Stromal cell of bone marrow (primary cell): Measurements from ENCODE around the gene TECRL.

ENCODE experiments used
- DNase-seq: peaks from one replicate; pipeline ENCODE4 v3.0.0-alpha.2; 2012; ENCODE audit warnings: low read depth

The TECRL gene, protein sequence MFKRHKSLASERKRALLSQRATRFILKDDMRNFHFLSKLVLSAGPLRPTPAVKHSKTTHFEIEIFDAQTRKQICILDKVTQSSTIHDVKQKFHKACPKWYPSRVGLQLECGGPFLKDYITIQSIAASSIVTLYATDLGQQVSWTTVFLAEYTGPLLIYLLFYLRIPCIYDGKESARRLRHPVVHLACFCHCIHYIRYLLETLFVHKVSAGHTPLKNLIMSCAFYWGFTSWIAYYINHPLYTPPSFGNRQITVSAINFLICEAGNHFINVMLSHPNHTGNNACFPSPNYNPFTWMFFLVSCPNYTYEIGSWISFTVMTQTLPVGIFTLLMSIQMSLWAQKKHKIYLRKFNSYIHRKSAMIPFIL

DNA sequence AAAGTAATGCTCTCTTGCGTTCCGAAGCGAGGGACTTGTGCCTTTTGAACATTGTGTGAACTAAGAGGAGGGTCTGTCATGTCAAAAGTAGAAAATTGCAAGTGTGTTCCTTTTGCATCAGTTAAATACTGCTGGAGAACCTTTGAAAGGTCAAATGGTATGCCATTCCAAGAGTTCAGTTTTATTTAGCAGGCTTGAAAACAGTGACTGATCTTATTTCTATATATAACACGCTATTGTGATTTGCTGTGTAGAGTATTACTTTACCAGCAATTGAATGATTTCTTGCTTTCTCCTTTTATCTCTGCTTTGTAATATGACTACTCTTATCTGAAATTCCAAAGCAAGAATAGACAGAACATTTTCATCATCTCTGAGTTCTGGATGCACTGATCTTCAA is at the start of gene TECRL:
TSS of gene TECRL (minus strand) at position 151 of the 400 bp plus-strand sequence. CDS start at position 52, 99 bp downstream.
- DNase-seq, result no peak

DNA sequence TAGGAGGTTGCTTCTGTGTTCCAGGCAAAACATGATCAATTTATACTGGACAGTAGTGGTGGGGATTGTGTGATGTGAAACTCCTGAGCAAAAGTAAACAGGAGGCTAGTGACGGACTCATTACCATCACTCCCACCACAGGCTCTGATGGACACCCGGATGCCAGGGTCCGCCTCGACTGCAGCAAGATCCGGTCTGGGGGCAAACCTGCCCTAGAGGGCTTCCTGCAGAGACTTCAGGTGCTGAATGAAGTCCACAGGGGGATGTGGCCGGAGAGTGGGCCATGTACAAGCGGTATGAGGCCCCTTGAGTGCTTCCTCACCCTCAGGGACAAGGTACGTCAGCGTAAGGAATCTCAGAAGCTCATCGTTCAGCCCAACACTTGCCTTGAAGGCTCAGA is 23.4 kb upstream of the TECRL start:
- no peak for DNase-seq

DNA sequence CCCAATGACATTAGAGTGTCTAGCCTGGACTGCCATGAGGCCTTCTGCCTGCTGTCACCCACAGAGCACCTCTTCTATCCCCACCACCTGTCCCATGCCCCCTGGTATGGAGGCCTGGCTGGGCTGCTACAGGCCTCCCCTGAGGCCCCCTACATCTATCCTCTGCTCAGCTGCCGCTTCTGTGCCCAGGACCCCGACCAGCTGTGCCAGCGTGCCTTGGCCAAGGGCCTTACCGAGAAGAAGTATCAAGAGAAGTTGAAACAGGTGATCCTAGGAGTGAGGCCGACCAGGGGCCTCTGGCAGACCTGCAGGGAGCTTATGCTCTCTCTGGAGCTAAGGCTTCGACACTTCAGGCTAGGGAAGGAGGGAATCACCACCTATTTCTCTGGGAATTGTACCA is 21.7 kb upstream of the TECRL start:
- DNase-seq, result no peak

DNA sequence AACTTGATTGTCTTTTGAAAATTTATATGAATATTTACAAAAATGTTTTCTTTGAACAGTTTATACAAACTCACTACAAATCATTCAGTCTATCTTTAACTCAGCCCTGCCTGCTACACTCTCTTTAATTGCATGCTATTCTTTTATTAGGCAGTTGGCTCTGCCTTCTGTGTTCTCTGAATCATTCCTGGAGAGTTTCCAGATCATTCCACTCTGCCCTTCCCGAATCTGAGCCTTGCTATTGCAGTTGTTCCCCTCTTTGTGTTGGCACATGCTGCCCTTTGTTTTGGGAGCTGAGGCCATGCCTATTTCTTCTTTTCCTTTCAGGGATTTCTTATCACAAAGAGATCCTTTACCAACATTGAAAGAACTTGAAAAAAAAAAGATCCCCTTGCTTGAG is 8.7 kb upstream of the TECRL start:
- DNase-seq, result no peak

DNA sequence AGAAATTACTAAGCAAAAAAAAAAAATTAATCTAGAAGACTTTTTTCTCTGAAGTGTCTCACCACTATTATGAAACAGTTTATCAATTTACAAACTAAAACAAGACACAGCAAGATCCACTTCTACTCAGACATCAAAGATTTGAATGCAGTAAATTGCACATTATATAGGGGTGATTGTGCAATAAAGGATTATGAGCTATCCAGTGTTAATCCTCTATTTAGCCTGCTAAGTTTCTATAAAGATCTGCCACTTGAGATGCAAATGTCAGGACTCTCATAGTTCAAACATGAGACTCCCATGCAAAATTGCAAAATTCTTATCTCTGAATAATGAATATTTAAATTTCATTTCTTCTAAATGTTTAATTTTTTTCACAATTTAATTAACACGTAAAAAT is 2.2 kb downstream of the TECRL start:
- no peak for DNase-seq

DNA sequence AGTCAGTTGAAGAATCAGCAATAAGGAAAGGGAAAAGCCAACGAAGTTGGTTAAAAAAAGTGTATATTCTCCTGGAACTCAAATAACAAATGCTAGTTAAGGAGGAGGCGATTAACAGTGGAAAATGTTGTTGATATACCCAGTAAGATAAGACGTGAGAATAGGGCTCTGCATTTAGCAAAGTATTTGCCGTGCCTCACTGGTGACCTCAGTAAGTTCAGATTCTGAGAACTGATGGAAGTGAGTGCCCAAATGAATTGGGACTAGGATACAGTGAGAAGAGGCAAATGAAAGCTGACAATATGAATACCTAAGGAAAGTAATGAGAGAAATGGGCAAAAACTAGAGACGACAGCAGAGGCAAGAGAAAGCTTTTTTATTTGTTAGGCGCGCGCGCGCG is 3.5 kb downstream of the TECRL start:
- DNase-seq, result no peak

DNA sequence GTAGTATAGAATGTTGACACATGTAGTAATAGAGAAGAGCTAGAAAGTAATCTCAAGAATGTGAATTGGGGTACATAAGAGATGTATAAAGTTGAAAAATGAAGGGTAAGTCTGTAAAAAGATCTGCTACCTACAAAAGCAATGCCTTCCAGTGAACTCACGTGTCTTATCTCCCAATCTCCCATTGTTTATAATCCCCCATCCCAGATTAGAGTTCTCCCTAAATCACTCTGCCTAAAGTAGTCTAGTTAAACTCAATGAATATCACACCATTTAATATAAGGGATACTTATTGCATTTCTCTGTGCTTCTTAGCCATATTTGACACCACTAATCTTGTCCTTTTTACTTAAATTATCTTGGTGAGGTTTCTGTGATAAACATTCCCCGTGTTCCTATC is 6.6 kb downstream of the TECRL start:
- no peak for DNase-seq

DNA sequence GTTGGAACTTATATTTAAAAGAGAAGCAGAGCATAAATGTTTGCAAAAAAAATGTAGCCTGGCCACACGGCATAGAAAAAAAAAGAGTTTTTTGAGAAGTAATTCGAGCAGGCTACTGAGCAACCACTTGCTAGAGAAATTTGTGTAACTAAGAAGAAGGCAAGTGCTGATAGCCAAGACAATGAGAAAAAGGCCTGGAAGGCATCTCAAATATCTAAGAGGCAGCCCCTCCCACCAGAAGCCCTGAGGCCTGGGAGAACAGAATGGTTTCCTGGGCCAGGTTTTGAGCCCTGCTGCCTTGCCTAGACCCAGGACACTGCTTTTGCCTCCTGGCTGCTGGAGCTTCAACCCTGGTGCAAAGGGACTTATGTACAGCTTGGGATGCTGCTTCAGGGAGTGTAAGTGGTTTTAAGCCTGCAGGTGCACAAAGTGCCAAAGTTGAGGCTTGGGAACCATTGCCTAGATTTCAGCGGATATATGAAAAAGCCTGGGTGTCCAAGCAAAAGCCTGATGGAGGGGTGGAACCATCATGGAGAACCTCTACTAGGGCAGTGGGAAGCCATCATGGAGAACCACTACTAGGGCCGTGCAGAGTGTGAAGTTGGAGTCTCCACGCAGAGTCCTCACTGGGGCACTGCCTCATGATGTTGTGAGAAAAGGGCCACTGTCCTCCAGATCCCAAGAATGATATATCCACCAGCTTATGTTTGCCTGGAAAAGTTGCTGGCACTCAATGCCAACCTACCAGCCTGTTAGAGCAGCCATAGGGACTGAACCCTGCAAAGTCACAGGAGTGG is 9.7 kb downstream of the TECRL start:
- DNase-seq, result no peak

DNA sequence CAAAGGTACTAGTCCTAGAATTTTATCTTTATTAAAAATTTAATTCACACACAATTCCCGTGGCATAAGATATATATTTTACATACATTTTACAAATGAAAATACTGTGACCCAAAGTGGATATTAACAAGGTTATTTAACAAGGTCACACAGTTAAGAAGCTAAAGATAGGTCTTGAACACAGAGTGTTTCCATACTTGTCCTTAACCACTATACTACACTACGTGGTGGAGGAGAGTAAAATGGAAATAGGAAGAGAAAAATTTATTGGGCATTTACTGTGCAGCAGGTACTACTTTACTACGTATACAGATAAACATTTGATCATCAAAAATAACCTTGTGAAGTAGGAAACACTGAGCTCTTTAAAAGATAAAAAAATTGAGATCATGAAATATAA is 14.8 kb downstream of the TECRL start:
- DNase-seq, result no peak

DNA sequence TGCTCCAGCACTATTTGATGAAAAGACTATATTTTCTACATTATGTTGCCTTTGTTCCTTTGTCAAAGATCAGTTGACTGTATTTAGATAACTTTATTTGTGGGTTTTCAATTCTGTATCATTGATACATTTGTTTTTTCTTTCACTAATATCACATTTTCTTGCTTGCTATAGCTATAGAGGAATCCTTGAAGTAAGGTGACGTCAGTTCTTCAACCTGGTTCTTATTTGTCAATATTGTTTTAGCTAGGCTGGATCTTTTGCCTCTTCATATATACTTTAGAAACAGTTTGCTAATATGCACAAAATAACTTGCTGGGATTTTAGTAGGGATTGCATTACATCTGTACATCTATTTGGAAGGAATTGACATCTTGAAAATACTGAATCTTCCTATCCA is 21.0 kb downstream of the TECRL start:
- DNase-seq, result no peak

DNA sequence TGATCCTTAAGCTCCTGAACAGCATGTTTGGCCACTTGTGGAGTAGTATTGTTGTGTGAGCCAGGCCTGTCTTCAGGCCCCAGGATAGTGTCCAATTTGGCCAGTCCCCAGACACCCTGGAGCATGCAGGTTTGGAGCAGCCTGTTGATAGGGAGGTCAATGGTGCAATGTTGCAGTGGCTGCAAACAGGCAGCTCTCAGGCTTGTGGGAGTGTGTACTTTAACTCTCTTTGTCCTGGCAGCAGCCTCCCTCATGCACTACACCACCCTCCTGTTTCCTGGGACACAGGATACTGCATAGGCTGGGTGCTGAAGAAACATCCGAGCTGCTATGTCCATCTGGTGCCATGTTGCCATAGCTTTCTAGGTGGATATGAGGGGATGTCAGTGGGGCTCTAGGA is 24.0 kb downstream of the TECRL start:
- DNase-seq, result no peak

DNA sequence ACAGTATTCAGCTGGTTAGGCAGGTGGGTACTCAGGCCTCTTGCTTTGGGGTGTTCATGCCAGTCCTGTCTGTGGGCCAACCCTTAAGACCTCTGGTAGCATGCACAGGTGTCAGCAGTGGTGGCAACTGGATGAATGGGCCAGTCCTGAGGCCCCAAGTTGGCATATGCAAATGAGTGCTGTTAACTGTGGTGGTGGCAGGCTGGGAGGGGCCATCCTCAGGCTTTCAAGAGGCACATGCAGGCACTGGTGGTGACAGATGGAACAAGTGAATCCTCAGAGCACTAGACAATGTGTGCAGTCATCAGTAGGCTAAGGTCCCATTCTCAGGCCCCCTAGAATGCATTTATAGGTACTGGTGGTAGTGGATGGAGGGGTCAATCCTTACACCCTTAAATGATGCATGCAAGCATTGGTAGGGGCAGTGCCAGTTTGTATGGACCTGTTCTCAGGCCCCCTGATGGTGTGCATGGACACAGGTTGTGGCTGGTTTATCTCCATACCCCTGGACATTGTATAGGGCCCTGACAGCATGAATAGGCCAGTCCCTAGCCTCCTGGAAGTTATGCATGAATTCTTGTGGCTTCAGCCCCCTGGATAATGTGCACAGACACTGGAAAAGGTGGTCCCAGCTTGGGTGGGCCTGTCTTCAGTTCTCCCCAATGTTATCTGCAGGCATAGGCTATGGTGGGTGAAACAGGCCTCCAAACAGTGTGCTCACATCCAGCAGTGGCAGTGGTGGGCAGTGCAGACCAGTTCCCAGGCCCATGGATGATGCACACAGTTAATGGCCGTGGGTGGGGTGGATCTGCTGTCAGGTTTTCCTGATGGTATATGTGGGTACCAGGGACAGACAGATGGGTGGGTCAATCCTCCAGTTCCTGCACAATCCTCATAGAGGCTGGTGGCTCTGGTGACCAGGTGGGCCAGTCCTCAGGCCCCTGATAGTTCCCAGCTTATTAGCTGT is 24.7 kb downstream of the TECRL start:
- no peak for DNase-seq

DNA sequence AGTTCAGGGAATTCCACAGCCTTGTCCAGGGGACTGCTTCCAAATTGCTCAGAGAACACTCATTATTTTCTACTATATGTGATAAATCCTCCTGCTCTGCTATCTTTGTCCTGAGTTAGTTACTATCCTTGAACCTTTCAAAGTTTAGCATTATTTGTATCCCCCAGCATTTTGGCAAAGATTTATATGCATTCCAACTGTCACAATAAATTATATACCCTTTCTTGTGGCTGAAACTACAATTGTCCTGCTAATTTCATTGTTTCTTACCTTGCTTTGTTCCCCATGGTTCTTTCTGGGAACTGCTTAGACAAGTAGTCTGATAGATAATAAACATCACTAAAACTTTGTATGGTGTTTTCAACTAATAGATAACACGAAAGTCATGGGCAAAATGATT is 40.5 kb downstream of the TECRL start:
- DNase-seq, result no peak

DNA sequence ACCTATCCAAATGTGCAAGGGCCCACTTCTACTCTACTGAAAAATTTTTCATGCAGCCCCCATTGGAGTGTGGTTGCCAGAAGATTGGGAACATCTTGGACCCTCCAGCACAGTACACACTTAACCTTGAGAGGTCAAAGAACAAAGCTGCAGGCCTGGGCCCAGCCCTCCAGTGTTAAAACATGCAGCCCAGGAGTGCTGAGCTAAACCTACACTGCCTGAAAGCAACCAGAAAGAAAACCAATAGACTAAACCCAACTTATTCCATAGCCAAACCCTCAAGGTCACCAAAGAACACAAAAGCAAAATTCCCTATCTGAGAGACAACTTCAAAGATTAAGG is 47.9 kb downstream of the TECRL start:
- no peak for DNase-seq

DNA sequence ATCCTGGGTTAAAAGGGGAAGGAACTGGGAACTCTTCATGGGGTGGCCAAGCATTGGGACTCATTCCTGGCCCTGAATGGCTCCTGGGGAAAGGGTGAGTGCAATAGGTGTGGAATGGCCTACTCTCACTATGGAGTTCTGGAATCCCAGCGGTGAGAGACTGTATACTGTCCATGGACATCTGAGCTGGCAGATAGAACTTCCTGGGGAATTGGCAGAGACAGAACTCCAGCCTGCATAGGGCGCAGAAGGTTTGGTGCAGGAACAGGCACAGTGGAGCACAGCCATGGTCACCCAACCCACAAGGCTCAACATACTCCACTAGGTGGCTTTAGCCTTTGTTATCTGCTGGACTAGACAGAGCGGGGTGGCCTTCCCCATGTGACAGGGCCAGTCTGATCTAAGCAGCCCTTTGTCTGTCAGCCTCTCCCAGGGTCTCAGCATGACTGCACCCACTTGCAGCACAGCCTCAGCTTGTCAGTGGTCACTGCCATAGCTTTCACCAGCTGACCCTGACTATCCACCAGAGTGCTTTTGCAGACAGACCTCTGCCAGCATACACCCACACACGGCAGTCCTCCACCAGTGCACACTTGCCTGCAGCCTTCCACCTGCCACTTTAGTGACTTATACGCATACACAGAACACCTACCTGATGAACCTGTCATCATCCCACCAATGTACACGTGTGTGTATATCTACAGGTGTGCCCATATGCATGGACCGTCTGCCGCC is 48.4 kb downstream of the TECRL start:
- no peak for DNase-seq

DNA sequence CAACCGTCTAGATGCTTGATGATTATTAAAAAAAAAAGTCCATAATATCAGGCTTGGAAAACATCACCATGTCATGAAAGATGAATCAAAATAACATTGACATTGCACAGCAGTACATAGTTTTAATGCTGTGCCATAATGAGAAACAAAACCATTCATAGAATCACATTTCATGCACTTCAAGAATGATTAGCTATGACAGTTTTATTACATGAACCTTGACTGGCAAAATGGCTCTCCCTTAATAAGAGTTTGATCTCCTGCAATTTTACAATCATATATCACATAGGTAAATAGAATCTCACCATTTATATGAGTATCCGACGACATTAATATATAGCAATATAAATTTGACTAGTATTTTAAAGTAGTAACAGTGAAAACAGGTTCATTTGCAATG is 49.8 kb downstream of the TECRL start:
- no peak for DNase-seq

DNA sequence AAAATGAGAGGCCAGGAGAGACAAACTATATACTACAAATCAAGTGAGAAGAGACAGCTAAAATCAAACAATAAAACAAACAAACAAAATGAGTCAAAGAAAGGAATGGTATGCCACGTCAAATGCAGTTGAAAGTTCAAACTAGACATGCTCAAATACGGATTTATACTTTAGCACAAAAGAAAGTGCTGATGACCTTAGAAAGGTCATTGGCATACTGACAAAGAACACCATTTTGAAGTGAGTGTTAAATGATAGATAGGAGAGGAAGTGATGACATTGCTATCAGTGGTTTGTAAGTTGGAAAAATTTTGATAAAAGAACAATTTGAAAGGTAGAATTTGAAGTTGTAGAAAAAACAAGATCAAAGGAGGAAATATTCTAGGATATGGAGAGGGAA is 55.3 kb downstream of the TECRL start:
- DNase-seq, result no peak

DNA sequence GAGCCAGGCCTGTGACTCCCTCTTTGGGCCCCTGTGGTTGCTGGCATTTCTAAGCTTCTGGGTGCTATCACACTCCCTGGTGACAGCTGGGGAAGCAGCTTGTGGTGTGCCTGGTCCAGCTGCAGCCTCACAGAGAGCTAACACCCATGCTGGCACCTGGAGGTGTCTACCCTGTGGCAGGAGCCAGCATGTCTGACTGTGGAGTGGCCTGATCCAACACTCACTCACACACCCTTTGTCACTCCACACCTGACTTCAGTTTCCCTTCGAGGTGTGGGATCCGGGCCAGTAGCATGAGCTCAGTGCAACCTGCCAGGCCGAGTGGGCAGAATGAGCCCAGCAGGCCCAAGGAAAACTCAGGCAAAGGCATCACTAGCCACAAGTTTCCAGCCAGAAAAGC is 67.5 kb downstream of the TECRL start:
- DNase-seq, result no peak

DNA sequence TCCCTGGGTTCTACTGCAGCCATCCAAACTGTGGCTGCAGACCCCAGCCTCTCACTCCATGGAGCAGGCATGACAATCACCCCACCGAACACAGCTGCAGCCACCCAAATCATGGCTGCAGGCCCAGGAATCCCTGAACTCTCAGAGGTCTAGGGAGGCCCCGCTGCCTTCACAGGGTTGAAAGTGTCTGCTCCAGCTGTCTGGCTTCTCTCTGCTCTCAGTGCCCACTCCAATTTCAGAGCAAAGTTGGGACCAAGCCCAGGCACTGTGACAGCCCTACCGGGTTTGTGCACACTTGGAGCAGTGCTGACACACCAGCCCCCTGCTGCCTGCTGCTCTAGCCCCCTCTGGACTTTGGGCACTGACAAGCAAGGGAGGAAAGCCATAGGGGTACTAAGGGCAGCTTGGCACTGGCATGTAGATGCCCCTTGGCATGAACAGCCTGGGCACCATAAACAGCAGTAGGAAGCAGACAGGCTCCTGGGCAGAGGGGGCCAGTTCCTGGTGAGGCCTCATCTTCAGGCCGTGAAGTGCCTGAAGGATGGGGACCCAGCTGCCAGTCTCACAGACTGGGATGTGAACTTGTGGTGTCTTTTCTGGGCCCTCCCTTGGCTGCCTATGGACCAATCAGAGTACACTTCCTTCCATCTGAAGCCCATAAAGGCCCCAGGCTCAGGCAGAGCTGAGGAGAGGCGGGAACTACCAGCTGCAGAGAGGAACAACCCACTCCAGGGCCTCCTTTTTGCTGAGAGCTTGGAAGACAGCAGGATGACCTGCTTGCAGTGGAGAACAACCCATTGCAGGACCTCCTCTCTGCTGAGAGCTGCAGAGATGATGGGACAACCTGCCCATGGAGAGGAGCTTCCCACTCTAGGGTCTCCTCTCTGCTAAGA is 68.8 kb downstream of the TECRL start:
- DNase-seq, result no peak

DNA sequence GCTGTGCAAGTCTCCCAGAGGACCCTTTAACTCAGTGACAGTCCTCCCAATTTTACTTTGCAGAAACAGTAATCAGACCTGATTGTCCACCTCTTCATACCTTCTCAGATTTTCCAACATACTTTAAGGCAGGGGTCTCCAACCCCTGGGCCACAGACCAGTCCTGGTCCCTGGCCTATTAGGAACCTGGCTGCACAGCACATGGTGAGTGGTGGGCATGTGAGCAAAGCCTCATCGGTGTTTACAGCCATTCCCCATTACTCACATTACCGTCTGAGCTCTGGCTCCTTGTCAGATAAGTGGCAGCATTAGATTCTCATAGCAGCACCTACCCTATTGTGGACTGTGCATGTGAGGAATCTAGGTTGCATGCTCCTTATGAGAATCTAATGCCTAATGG is 74.3 kb downstream of the TECRL start:
- no peak for DNase-seq

DNA sequence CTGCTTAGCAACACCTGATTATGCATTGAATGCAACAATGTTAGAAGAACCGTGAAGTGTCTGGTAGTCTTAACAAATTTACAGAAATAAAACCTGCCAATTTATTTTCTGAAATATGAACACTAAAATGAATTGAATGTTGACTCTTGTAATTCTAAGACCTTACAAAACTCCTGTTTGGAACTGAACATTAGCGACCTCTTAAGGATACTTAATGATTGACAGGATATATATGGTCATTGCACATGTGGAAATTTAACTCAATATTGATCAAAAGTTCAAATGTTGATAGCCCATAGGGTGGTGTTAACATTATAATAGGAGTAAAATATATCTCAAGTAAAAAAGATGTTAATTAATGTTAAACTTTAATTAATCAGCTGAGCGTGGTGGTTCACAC is 79.1 kb downstream of the TECRL start:
- DNase-seq, result no peak
